ENCODE measurements around the gene PWWP2B. TPM values are rescaled to one million over a fixed set of nuclear protein-coding genes. Genes with fewer than 3 reads are reported as not detected.
"Not testable (repeated sequence)": the region's sequence is repeated elsewhere in the genome, so short reads cannot be mapped to it uniquely, and the experiment has no call there.

Gene PWWP2B
- total RNA-seq, 4 donors from 2014 or later: 11.8 to 25.5 (median 14.3) TPM

DNA sequence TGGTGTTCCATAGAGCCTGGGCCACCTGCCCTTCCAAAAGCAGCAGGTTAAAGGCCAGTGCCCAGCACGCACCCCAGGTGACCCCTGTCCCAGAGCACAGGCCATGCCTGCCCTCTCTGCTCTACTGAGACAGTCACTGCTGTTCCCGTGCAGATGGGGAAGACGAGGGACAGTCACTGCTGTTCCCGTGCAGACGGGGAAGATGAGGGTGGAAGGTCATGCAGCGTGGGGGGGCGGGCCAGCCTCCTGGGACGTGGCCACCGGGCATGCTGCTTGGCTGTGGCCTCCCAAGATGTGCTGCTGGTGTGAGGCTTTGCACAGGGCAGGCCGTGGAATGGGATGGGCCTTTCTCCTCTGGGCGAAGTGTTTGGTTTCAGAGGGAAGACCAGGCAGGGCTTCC, 46.6 kb upstream of the PWWP2B start:
- H3K27me3 ChIP-seq: no peaks in the 10 kb centered on the region
- H3K9me3 ChIP-seq: no peaks in the 10 kb centered on the region
- 66% methylated on average over 7 of the region's 11 CpGs for WGBS
- intact Hi-C loops (cut with DNase I): no loop called here
- no peak overlapping the region for H3K4me3 ChIP-seq
- no peak for DNase-seq (ENCODE audit: extremely low spot score)
- H3K36me3 ChIP-seq: peaks cover 0 to 60% (median 25%) of the 10 kb centered on the region in 4 donors
- H3K4me1 ChIP-seq: peaks cover 0 to 9% (median 0%) of the 10 kb centered on the region in 4 donors
- TF ChIP-seq POLR2A (IDR thresholded peaks at IDR 0.05; ENCODE audit: low read depth) (no peak), POLR2AphosphoS5 (IDR thresholded peaks at IDR 0.05) (no peak)
- H3K27ac ChIP-seq (replicated peaks in 1 of 4): no peak overlapping the region

DNA sequence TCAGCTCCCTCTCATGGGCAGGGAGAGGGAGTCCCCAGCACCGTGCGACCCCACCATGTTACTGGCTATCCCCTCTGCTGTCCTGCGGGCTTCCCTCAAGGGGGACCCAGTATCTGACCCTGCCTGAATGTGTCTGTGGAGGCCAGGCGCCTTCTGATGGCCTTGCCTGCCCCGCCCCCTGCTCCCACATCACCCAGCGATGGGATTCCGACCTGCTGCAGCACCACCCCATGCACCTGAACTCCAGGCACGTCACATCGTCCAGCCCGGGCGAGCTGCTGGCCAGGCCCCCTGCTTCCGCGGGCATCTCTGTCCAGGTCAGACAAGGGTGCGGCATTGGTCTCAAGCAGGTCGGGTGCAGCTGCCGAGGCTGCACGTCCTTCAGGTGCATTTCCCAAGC, 46.1 kb upstream of the PWWP2B start:
- TF ChIP-seq POLR2AphosphoS5 (IDR thresholded peaks at IDR 0.05) (no peak), EP300 (IDR thresholded peaks at IDR 0.05) (no peak), POLR2A (IDR thresholded peaks at IDR 0.05; ENCODE audit: low read depth) (no peak)
- TF ChIP-seq, protein P1, sequence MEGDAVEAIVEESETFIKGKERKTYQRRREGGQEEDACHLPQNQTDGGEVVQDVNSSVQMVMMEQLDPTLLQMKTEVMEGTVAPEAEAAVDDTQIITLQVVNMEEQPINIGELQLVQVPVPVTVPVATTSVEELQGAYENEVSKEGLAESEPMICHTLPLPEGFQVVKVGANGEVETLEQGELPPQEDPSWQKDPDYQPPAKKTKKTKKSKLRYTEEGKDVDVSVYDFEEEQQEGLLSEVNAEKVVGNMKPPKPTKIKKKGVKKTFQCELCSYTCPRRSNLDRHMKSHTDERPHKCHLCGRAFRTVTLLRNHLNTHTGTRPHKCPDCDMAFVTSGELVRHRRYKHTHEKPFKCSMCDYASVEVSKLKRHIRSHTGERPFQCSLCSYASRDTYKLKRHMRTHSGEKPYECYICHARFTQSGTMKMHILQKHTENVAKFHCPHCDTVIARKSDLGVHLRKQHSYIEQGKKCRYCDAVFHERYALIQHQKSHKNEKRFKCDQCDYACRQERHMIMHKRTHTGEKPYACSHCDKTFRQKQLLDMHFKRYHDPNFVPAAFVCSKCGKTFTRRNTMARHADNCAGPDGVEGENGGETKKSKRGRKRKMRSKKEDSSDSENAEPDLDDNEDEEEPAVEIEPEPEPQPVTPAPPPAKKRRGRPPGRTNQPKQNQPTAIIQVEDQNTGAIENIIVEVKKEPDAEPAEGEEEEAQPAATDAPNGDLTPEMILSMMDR (IDR thresholded peaks at IDR 0.05): no peak
- intact Hi-C loops (cut with DNase I): no loop called here
- 96% methylated on average over 12 of the region's 17 CpGs for WGBS

DNA sequence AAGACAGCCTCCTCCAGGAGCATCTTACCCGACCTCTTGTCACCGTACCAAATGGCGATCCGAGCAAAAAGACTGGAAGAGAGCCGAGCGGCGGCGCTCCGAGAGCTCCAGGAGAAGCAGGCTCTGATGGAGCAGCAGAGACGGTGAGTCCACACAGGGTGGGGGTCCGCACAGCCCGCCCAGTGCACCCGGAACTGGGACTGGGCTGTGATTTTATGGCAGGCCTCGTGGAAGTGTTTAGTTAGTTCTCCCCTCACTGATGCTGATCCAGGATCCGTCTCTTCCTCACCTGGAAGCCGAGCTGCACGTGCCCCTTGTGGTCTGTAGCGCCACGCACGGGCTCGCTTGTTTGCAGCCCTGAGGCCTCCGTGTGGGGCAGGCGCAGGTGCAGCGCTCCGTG, 45.4 kb upstream of the PWWP2B start:
- no peak for DNase-seq (ENCODE audit: extremely low spot score)
- 92% methylated on average over 14 of the region's 25 CpGs for WGBS
- no peaks in the 10 kb centered on the region for H3K9me3 ChIP-seq
- H3K4me3 ChIP-seq: no peak overlapping the region
- H3K27me3 ChIP-seq: no peaks in the 10 kb centered on the region
- TF ChIP-seq POLR2A (IDR thresholded peaks at IDR 0.05; ENCODE audit: low read depth) (no peak), EP300 (IDR thresholded peaks at IDR 0.05) (no peak), POLR2AphosphoS5 (IDR thresholded peaks at IDR 0.05) (no peak)
- TF ChIP-seq, protein P1 (IDR thresholded peaks at IDR 0.05): no peak
- peaks cover 0 to 58% (median 27%) of the 10 kb centered on the region in 4 donors for H3K36me3 ChIP-seq
- no peak overlapping the region for H3K27ac ChIP-seq (replicated peaks in 1 of 4)
- intact Hi-C loops (cut with DNase I): loop anchor here (1.0 kb wide), 1 partner anchor 128 kb away; no protein-coding TSS in a partner anchor
- H3K4me1 ChIP-seq: peaks cover 0 to 9% (median 0%) of the 10 kb centered on the region in 4 donors

More for the DNA sequence above, 46.1 kb upstream of the PWWP2B start:
- Histone ChIP-seq H3K9me3 (no peaks in the 10 kb centered on the region), H3K4me1 (peaks cover 0 to 9% (median 0%) of the 10 kb centered on the region in 4 donors), H3K27me3 (no peaks in the 10 kb centered on the region), H3K27ac (replicated peaks in 1 of 4) (no peak overlapping the region), H3K36me3 (peaks cover 0 to 59% (median 27%) of the 10 kb centered on the region in 4 donors), H3K4me3 (no peak overlapping the region)
- DNase-seq (ENCODE audit: extremely low spot score): no peak

DNA sequence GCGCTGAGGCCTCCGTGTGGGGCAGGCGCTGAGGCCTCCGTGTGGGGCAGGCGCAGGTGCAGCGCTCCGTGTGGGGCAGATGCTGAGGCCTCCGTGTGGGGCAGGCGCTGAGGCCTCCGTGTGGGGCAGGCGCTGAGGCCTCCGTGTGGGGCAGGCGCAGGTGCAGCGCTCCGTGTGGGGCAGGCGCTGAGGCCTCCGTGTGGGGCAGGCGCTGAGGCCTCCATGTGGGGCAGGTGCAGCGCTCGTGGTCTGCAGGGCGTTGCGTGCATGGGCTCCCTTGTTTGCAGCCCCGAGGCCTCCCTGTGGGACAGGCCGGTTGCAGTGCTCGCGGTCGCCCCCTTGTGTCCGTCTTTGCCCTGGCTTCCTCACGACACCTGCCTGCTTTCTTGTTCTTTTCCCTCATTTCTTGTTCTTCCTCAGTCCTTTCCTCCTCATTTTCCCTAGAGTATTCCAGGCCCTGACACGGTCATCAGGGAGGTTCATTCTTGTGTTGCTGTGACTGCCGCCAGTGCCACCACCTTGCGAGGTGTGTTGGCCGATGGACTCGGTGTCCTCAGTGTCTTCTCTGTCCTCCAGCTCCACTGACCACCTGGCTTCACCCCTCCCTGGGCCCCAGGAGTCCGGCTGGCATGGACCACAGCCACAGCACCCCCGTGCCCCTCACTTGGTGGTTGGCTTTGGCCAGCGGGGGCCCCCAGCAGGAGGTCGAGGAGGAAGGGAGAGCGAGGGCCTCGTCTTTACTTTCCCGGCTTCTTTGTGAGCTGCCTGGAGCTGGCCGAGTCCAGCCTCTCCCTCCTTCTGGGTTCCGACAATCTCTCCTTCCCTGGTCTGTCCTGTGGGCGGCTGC, 44.3 kb upstream of the PWWP2B start:
- not testable (repeated sequence) for H3K27me3 ChIP-seq; DNase-seq (ENCODE audit: extremely low spot score); H3K4me3 ChIP-seq; H3K9me3 ChIP-seq; H3K27ac ChIP-seq (replicated peaks in 1 of 4); H3K4me1 ChIP-seq
- intact Hi-C loops (cut with DNase I): loop anchor here (1.0 kb wide), 1 partner anchor 129 kb away; no protein-coding TSS in a partner anchor
- H3K36me3 ChIP-seq: peaks cover 0 to 56% (median 25%) of the 10 kb centered on the region in 4 donors
- WGBS: 40% methylated on average over 36 of the region's 44 CpGs
- TF ChIP-seq, protein P1 (IDR thresholded peaks at IDR 0.05): peak; percentile 63 to 85 (median 75)

DNA sequence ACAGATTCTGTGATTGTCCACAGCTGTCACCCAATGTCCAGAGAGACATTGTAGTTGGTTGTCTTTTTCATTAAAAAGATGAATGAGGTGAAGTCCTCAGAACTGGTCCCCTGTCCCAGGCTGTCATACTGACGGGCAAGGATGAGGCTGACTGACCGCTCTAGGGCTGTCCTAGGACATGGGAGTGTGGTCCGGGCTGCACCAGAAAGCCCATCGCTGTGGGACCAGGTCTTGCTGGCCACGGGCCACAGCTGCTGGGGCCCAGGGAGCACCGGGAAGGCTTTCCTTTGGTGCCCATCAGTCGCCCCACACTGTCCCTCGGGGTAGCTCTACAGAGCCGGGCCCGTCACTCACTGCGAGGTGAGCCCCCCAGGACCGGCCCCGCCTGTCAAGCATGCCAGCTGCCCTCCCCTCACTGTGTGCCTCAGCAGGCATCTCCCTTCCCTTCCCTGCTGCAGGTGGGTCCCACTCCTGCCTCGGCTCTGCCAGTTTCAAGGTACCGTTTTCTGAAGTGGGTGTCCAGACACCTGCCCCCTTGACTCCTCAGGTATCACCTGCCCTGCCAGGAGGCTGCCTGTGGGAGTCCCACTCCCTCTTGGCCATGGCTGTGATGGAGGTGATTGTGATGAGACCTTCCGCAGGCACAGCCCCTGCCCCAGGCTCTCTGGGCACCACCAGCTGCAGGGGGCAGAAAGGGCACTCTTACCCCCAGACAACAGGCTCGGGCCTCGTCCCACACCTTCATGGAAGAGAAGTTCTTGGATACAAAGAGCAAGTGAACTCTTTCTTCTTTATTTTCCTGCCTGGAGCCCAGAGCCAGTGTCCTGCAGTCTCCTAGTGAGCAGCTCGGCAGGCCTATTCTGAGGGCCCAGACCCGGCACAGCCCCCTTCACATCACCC, 43.3 kb upstream of the PWWP2B start:
- Histone ChIP-seq H3K4me1 (peaks cover 0 to 9% (median 0%) of the 10 kb centered on the region in 4 donors), H3K27me3 (no peaks in the 10 kb centered on the region), H3K4me3 (no peak overlapping the region), H3K36me3 (peaks cover 0 to 47% (median 20%) of the 10 kb centered on the region in 4 donors), H3K27ac (replicated peaks in 1 of 4) (no peak overlapping the region), H3K9me3 (no peaks in the 10 kb centered on the region)
- intact Hi-C loops (cut with DNase I): no loop called here
- DNase-seq (ENCODE audit: extremely low spot score): no peak
- 92% methylated on average over 15 of the region's 20 CpGs for WGBS
- TF ChIP-seq EP300 (IDR thresholded peaks at IDR 0.05) (no peak), POLR2A (IDR thresholded peaks at IDR 0.05; ENCODE audit: low read depth) (no peak), POLR2AphosphoS5 (IDR thresholded peaks at IDR 0.05) (no peak)
- TF ChIP-seq, protein P1 (IDR thresholded peaks at IDR 0.05): no peak

Measured in esophagus muscularis mucosa (tissue), 4 donors.